HG02852 (cell line): ENCODE measurements around the gene FNIP1.
A peak's percentile ranks its signal among the peaks of the same experiment; 100 is the strongest.
"Not testable (repeated sequence)": the region's sequence is repeated elsewhere in the genome, so short reads cannot be mapped to it uniquely, and the experiment has no call there.

Experiments used
- ATAC-seq: cut with Tn5 transposase; IDR thresholded peaks from one replicate; pipeline ENCODE4 v1.9.1; 2021; ENCODE audit warnings: mild to moderate bottlenecking, moderate library complexity; ENCODE audit not compliant: unreplicated experiment

The FNIP1 gene

DNA sequence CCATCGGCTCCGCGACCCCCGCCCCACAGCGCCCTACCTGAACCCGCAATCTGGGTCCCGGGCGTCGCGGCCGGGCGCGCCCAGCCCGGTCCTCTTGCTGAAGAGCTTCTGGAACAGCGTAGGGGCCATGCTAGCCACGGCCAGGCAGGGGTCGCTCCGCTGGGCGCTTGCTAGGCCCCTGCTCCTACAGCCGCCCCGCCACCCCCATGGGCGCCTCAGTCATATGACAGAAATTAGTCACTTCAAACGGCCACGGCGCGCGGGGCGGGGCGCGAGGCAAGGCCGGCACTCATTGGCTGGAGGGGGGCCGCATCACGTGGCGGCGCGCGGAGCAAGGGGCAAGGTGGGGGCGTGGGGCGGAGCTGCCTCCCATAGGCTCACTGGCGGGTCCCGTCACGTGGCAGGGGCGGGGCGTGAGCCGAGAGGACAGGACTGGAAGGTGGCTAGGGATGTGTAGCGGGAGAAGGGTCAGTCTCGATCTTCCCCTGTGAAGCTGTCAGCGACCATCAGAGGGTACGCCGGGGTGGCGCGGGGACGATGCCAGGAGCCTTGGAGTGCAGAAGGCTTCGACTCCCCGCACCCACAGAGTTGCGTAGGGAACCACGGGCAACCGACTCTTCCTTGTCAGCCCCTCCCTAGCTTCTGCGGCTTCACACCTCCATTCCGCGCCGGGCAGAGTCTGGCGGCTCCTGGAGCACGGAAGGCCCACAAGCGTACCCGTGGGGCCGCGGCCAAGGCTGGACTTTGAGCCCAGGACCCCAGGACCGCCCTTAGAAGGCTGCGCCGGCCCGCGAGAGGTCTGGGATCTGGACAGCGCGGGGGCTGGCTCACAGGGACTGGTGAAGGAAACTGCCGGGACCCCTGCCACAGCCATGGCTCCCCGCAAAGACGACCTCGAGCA, at the start of gene FNIP1:
Gene FNIP1 (minus strand): TSS at position 225 of the 901 bp plus-strand sequence. CDS start 96 bp downstream, at position 129.
- ATAC-seq, result peak; percentile 89

DNA sequence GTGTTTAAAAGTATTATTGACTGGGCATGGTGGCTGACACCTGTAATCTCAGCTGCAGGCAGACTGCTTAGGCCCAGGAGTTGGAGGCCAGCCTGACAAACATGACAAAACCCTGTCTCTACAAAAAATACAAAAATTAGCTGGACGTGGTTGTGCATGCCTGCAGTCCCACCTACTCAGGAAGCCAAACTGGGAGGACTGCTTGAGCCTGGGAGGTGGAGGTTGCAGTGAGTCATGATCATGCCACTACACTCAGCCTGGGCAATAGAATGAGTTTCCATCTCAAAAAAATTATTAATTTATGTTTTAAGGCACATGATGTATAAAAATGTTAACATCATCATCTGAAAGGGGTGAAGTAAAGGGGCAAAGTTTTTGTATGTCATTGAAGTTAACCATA, 49.7 kb upstream of the FNIP1 start:
- ATAC-seq, result no peak

GRCh38 chr5:131845828-131846227, 49.0 kb upstream of the FNIP1 start:
- no peak for ATAC-seq

DNA sequence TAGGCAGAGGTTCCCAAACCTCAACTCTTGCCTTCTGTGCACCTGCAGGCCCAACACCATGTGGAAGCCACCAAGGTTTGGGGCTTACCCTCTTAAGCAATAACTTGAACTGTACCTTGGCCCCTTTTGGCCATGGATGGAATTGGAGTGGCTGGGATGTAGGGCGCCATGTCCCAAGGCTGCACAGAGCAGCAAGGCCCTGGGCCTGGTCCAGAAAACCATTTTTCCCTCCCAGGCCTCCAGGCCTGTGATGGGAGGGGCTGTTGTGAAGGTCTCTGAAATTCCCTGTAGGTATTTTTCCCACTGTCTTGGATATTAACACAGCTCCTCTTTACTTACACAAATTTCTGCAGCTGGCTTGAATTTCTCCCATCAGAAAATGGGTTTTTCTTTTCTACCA, 46.2 kb upstream of the FNIP1 start:
- not testable (repeated sequence) for ATAC-seq

DNA sequence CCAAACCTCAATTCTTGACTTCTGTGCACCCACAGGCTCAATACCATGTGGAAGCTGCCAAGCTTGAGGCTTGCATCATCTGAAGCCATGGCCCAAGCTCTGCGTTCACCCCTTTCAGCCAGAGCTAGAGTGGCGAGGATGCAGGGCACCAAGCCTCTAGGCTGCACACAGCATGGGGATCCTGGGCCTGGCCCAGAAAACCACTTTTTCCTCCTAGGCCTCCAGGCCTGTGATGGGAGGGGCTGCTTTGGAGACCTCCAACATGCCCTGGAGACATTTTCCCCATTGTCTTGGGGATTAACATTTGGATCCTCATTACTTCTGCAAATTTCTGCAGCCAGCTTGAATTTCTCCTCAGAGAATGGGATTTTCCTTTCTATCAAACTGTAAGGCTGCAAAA, 35.9 kb upstream of the FNIP1 start:
- not testable (repeated sequence) for ATAC-seq

GRCh38 chr5:131825404-131826013, 28.7 kb upstream of the FNIP1 start:
- ATAC-seq, result no peak

- ATAC-seq, result no peak
These were observed 27.8 kb upstream of the FNIP1 start for GRCh38 chr5:131824631-131825030.

DNA sequence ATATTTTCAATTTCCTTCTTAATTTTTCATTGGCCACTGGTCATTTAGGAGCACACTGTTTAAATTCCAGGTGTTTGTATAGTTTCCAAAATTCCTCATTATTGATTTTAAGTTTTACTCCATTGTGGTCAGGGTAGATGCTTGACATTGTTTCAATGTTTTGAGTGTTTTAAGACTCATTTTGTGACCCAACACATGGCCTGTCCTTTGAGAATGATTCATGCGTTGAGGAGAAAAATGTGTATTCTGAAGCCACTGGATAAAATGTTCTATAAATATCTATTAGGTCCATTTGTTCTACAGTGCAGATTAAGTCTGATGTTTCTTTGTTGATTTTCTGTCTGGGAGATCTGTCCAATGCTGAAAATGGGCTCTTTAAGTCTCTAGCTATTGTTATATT, 24.4 kb upstream of the FNIP1 start:
- no peak for ATAC-seq

GRCh38 chr5:131818001-131818724, 21.3 kb upstream of the FNIP1 start:
- ATAC-seq, result no peak

- ATAC-seq, result no peak
These were observed 18.2 kb upstream of the FNIP1 start for GRCh38 chr5:131814990-131815389.

GRCh38 chr5:131812371-131813160, 15.7 kb upstream of the FNIP1 start:
- no peak for ATAC-seq

GRCh38 chr5:131810510-131811249, 13.9 kb upstream of the FNIP1 start:
- ATAC-seq, result peak; percentile 72

DNA sequence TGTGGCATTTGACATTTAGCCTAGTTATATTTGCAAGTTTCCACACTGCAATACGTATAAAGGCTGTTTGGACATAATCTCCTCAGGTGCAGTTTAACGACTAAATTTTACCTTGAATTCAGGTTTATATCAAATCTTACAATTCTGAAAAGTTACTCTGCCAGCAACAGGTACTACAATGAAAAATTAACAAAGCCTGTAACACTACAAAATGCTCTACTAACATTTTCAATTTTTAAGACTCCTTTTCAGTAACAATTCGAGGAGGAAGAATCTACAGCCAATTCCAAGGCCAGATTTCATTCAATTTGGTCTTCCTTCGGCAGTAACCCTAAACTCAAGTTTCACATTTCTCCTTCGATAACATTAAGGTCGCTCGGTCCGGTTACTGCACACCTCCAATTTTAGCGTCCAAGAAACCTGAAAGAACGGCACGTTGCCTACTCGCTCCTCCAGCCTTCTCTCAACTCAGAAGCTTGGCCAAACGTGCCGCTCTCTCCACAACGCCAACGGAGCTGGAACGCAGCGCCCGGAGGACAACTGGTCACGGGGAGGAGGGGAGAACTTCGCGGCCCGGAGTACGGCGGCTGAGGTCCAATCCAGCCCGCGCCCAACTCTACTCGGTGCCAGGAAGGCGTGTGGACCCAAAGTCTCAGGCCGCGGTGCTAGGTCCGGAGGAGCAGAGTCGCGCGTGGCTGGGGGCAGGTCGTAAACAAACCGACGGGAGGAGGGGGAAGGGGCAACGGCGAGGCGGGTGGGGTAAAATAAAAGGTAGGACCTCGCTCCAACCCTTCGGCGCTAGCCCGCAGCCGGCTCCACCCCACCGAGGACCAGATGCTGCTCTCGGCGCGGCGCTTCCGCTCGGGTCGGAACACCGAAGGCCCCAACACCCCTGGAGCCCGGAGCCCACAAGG, 681 bp downstream of the FNIP1 start:
- peak; percentile 24 for ATAC-seq

DNA sequence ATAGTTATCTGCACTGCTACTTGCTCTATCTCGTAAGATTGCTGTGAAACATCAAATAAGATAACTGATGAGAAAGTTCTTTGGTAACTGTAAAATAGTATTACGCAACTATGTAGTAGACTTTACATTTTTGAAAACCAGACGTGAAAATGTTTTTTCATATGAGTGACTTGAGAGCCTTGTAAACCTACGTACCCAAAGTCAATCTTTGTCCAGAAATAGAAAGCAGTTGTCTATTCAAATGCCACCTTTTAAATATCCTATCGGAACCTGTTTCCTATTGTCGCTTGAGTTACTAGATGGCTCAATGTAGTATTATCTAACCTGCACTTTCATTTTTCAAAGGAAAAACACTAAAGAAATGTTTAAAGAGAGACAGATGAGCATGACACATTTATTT, 1.6 kb downstream of the FNIP1 start:
- ATAC-seq, result no peak

GRCh38 chr5:131794586-131794985, 2.2 kb downstream of the FNIP1 start:
- ATAC-seq, result no peak

- ATAC-seq, result no peak
These were observed 3.9 kb downstream of the FNIP1 start for GRCh38 chr5:131792896-131793295.

DNA sequence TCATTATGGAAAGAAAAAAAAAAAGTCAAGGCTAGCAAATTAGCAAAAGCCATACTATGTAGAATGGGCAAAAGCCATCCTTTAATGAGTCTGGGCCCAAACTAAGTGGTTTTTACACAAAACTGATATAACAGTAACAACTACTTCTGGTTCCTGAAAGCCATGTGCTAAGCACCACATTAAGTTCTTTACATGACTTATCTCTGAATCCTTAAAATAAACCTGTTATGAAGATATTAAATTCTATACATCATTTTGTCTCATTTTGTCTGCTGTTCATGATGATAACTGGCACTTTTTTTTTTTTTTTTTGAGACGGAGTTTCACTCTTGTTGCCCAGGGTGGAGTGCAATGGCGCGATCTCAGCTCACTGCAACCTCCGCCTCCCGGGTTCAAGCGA, 5.0 kb downstream of the FNIP1 start:
- no peak for ATAC-seq

DNA sequence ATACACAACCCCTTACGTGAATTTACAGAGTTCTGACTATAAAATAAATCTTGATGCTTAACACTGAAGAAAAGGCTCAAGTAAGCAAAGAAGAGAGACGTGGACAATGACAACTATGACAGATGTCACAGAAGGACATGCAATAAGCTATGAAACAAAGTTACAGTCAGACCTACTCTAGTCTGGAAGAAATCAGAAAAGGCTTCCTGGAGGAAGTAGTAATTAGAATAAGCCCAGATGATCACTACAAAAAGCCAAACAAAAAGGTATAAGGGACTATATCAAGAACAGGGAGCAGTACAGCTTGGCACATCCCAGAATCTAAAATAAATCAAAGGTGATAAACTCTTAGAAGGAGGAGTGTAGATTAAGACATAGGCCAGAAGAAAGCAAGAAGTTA, 6.3 kb downstream of the FNIP1 start:
- no peak for ATAC-seq

GRCh38 chr5:131789765-131790164, 7.1 kb downstream of the FNIP1 start:
- ATAC-seq, result no peak
